Fibroblast of lung (primary cell): ENCODE measurements around the gene FUCA1.

Experiments used
- EZH2 ChIP-seq: IDR thresholded peaks from 2 replicates; pipeline ENCODE4 v1.5.1; 2012; ENCODE audit warnings: low read length, control low read depth, mild to moderate bottlenecking; ENCODE audit errors: missing control alignments
- TF ChIP-seq, protein P1 (sequence below), 2 donors: IDR thresholded peaks in 1 of 2; conservative IDR thresholded peaks in 1 of 2; 1 replicate in 1 of 2; 2 replicates in 1 of 2; pipeline ENCODE4 v1.5.1; 2011 to 2012; ENCODE audit warnings: low read length in 2 of 2, control low read depth in 1 of 2, inconsistent platforms in 1 of 2, low read depth in 1 of 2, mild to moderate bottlenecking in 1 of 2

- TF ChIP-seq, protein P1, sequence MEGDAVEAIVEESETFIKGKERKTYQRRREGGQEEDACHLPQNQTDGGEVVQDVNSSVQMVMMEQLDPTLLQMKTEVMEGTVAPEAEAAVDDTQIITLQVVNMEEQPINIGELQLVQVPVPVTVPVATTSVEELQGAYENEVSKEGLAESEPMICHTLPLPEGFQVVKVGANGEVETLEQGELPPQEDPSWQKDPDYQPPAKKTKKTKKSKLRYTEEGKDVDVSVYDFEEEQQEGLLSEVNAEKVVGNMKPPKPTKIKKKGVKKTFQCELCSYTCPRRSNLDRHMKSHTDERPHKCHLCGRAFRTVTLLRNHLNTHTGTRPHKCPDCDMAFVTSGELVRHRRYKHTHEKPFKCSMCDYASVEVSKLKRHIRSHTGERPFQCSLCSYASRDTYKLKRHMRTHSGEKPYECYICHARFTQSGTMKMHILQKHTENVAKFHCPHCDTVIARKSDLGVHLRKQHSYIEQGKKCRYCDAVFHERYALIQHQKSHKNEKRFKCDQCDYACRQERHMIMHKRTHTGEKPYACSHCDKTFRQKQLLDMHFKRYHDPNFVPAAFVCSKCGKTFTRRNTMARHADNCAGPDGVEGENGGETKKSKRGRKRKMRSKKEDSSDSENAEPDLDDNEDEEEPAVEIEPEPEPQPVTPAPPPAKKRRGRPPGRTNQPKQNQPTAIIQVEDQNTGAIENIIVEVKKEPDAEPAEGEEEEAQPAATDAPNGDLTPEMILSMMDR (conservative IDR thresholded peaks at IDR 0.05 in 1 of 2, IDR thresholded peaks at IDR 0.05 in 1 of 2; ENCODE audit: low read depth in 1 of 2, low read length in 2 of 2), result no peak
- TF ChIP-seq EZH2, result no peak
These were observed 71.4 kb downstream of the FUCA1 start for GRCh38 chr1:23796466-23797271.
